ENCODE results near the gene GTF2H4. TPM values are rescaled to one million over a fixed set of nuclear protein-coding genes. Genes with fewer than 3 reads are reported as not detected.

GTF2H4 gene
- total RNA-seq, 1 experiment from 2014 or later = 42.6 TPM

DNA sequence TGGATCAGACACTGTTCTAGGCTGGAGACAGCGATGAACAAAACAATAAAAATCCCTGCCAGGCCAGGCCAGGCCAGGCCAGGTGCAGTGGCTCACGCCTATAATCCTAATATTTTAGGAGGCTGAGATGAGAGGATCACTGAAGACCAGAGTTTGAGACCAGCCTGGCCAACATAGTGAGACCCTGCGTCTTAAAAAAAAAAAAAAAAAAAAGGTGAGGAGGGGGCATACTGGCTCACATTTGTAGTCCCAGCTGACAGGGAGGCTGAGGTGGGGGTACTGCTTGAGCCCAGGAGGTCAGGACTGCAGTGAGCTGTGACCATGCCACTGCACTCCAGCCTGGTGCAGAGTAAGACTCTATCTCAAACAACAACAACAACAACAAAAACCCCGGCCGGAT, 37.3 kb downstream of the GTF2H4 start:
- Histone ChIP-seq H3K27me3 (replicated peaks; ENCODE audit: insufficient read depth, low read depth, low read length, poor library complexity) (no peaks in the 10 kb centered on the region), H3K27ac (ENCODE audit: low read depth, low read length, poor library complexity, severe bottlenecking) (no peak overlapping the region), H3K4me3 (ENCODE audit: low read depth, low read length, poor library complexity, severe bottlenecking) (no peak overlapping the region), H3K4me1 (ENCODE audit: insufficient read depth, low read length, poor library complexity, severe bottlenecking) (peaks cover 15% of the 10 kb centered on the region), H3K36me3 (ENCODE audit: insufficient read depth, low read length, poor library complexity, severe bottlenecking) (no peaks in the 10 kb centered on the region), H3K9me3 (ENCODE audit: low read depth, low read length, poor library complexity, severe bottlenecking) (no peaks in the 10 kb centered on the region)
- CTCF ChIA-PET = no interaction called here
- intact Hi-C loops (cut with micrococcal nuclease; ENCODE audit: unreplicated experiment) = no loop called here
- BruUV-seq (replicated peaks) = no TSS peak
- POLR2A ChIA-PET (ENCODE audit: low non-redundant PET) = no interaction called here
- no peak for DNase-seq (ENCODE audit: low spot score)
- TF ChIP-seq, protein P1, sequence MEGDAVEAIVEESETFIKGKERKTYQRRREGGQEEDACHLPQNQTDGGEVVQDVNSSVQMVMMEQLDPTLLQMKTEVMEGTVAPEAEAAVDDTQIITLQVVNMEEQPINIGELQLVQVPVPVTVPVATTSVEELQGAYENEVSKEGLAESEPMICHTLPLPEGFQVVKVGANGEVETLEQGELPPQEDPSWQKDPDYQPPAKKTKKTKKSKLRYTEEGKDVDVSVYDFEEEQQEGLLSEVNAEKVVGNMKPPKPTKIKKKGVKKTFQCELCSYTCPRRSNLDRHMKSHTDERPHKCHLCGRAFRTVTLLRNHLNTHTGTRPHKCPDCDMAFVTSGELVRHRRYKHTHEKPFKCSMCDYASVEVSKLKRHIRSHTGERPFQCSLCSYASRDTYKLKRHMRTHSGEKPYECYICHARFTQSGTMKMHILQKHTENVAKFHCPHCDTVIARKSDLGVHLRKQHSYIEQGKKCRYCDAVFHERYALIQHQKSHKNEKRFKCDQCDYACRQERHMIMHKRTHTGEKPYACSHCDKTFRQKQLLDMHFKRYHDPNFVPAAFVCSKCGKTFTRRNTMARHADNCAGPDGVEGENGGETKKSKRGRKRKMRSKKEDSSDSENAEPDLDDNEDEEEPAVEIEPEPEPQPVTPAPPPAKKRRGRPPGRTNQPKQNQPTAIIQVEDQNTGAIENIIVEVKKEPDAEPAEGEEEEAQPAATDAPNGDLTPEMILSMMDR (conservative IDR thresholded peaks at IDR 0.05; ENCODE audit: low read depth, low read length) = no peak
- TF ChIP-seq EZH2 (IDR thresholded peaks at IDR 0.05; ENCODE audit: borderline replicate concordance, low read depth, low read length, poor library complexity, severe bottlenecking) = no peak

DNA sequence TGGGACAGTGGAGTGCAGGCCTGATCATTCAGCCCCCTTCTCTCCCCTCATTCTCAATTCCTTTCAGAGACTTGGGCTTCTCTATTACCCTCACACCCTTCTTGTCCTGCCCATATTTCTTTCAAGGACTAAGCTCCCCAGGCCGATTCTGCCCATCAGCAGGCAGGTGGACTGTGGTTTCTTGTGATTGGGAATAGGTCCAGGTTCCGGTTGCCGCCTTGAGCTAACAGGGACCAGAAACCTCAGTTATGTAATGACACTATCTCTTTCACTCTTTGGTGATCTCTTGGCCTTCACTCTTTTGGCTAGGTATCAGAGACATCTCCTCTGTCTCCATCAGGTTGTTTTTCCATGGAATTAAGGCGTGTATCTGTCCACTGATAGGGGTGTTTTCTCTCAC, 39.2 kb downstream of the GTF2H4 start:
- CTCF ChIA-PET = no interaction called here
- POLR2A ChIA-PET (ENCODE audit: low non-redundant PET) = no interaction called here
- H3K4me1 ChIP-seq (ENCODE audit: insufficient read depth, low read length, poor library complexity, severe bottlenecking) = peaks cover 10% of the 10 kb centered on the region
- H3K9me3 ChIP-seq (ENCODE audit: low read depth, low read length, poor library complexity, severe bottlenecking) = no peaks in the 10 kb centered on the region
- BruUV-seq (replicated peaks) = no TSS peak
- intact Hi-C loops (cut with micrococcal nuclease; ENCODE audit: unreplicated experiment) = no loop called here
- no peak overlapping the region for H3K4me3 ChIP-seq (ENCODE audit: low read depth, low read length, poor library complexity, severe bottlenecking)
- H3K27ac ChIP-seq (ENCODE audit: low read depth, low read length, poor library complexity, severe bottlenecking) = no peak overlapping the region
- no peaks in the 10 kb centered on the region for H3K36me3 ChIP-seq (ENCODE audit: insufficient read depth, low read length, poor library complexity, severe bottlenecking)
- no peak for DNase-seq (ENCODE audit: low spot score)
- TF ChIP-seq EZH2 (IDR thresholded peaks at IDR 0.05; ENCODE audit: borderline replicate concordance, low read depth, low read length, poor library complexity, severe bottlenecking) = no peak
- TF ChIP-seq, protein P1 (conservative IDR thresholded peaks at IDR 0.05; ENCODE audit: low read depth, low read length) = no peak
- no peaks in the 10 kb centered on the region for H3K27me3 ChIP-seq (replicated peaks; ENCODE audit: insufficient read depth, low read depth, low read length, poor library complexity)

DNA sequence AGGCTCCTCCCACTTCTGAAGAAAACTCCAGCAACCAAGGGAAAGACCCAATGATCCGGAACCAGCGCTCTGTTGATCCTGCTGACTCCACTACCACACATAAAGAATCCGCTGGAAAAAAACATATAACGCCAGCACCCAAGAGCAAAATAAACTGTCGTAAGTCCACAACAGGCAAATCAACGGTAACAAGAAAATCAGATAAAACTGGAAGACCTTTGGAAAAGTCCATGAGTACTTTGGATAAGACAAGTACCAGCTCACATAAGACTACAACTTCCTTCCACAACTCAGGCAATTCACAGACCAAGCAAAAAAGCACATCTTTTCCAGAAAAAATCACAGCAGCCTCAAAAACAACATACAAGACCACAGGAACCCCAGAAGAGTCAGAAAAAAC, 40.8 kb downstream of the GTF2H4 start:
- Histone ChIP-seq H3K9me3 (ENCODE audit: low read depth, low read length, poor library complexity, severe bottlenecking) (no peaks in the 10 kb centered on the region), H3K27ac (ENCODE audit: low read depth, low read length, poor library complexity, severe bottlenecking) (no peak overlapping the region), H3K4me1 (ENCODE audit: insufficient read depth, low read length, poor library complexity, severe bottlenecking) (peaks cover 1% of the 10 kb centered on the region), H3K27me3 (replicated peaks; ENCODE audit: insufficient read depth, low read depth, low read length, poor library complexity) (no peaks in the 10 kb centered on the region), H3K4me3 (ENCODE audit: low read depth, low read length, poor library complexity, severe bottlenecking) (no peak overlapping the region), H3K36me3 (ENCODE audit: insufficient read depth, low read length, poor library complexity, severe bottlenecking) (no peaks in the 10 kb centered on the region)
- TF ChIP-seq EZH2 (IDR thresholded peaks at IDR 0.05; ENCODE audit: borderline replicate concordance, low read depth, low read length, poor library complexity, severe bottlenecking) = no peak
- TF ChIP-seq, protein P1 (conservative IDR thresholded peaks at IDR 0.05; ENCODE audit: low read depth, low read length) = no peak
- no peak for DNase-seq (ENCODE audit: low spot score)
- no TSS peak for BruUV-seq (replicated peaks)
- POLR2A ChIA-PET (ENCODE audit: low non-redundant PET) = no interaction called here
- intact Hi-C loops (cut with micrococcal nuclease; ENCODE audit: unreplicated experiment) = no loop called here
- CTCF ChIA-PET = no interaction called here
